ENCODE data around the gene RABGGTA. TPM values are rescaled to one million over a fixed set of nuclear protein-coding genes. Genes with fewer than 3 reads are reported as not detected.

RABGGTA gene
- total RNA-seq, 2 experiments from 2014 or later, result 24.3 to 27.3 TPM

GRCh38 chr14:24291446-24292117 is 20.2 kb upstream of the RABGGTA start:
- H3K9me3 ChIP-seq (ENCODE audit: low read length), result no peaks in the 10 kb centered on the region
- H3K4me3 ChIP-seq (ENCODE audit: low read depth, low read length, poor library complexity, severe bottlenecking), result no peak overlapping the region
- ChIA-PET POLR2A (no interaction called here), CTCF (ENCODE audit: unreplicated experiment) (interaction anchor here (1.2 kb wide), 1 partner anchor 12 kb away, joined by 5 read pairs; no protein-coding TSS in a partner anchor)
- TF ChIP-seq EZH2phosphoT487 (IDR thresholded peaks at IDR 0.05; ENCODE audit: borderline replicate concordance, low read depth, low read length), result no peak
- TF ChIP-seq CTCF (conservative IDR thresholded peaks at IDR 0.05; ENCODE audit: low read length), result no peak
- H3K36me3 ChIP-seq (ENCODE audit: insufficient read depth, low read length), result peaks cover 34% of the 10 kb centered on the region
- no peak overlapping the region for H2AFZ ChIP-seq (ENCODE audit: low read length)
- intact Hi-C loops (cut with micrococcal nuclease; ENCODE audit: unreplicated experiment), result no loop called here
- H3K79me2 ChIP-seq (ENCODE audit: insufficient read depth, low read depth, low read length), result no peaks in the 10 kb centered on the region
- H3K9me2 ChIP-seq (ENCODE audit: insufficient read depth, low read length), result no peaks in the 10 kb centered on the region
- H3K27ac ChIP-seq (ENCODE audit: low read depth, low read length, poor library complexity, severe bottlenecking), result no peak overlapping the region
- no peak overlapping the region for H3K4me2 ChIP-seq (ENCODE audit: low read length)
- H4K20me1 ChIP-seq (ENCODE audit: insufficient read depth, low read length), result no peaks in the 10 kb centered on the region
- H3K4me1 ChIP-seq (ENCODE audit: insufficient read depth, low read length, poor library complexity, severe bottlenecking), result no peaks in the 10 kb centered on the region
- DNase-seq (ENCODE audit: low spot score), result no peak
- no TSS peak for BruUV-seq (replicated peaks)

- no peaks in the 10 kb centered on the region for H3K79me2 ChIP-seq (ENCODE audit: insufficient read depth, low read depth, low read length)
- TF ChIP-seq EZH2phosphoT487 (IDR thresholded peaks at IDR 0.05; ENCODE audit: borderline replicate concordance, low read depth, low read length) (no peak), CTCF (conservative IDR thresholded peaks at IDR 0.05; ENCODE audit: low read length) (no peak)
- no peak overlapping the region for H3K27ac ChIP-seq (ENCODE audit: low read depth, low read length, poor library complexity, severe bottlenecking)
- H3K4me1 ChIP-seq (ENCODE audit: insufficient read depth, low read length, poor library complexity, severe bottlenecking), result no peaks in the 10 kb centered on the region
- no peaks in the 10 kb centered on the region for H3K9me3 ChIP-seq (ENCODE audit: low read length)
- no peaks in the 10 kb centered on the region for H3K9me2 ChIP-seq (ENCODE audit: insufficient read depth, low read length)
- CTCF ChIA-PET (ENCODE audit: unreplicated experiment), result interaction anchor here (0.9 kb wide), 1 partner anchor 15 kb away, joined by 3 read pairs; no protein-coding TSS in a partner anchor
- H4K20me1 ChIP-seq (ENCODE audit: insufficient read depth, low read length), result no peaks in the 10 kb centered on the region
- H3K36me3 ChIP-seq (ENCODE audit: insufficient read depth, low read length), result peaks cover 28% of the 10 kb centered on the region
- H3K4me3 ChIP-seq (ENCODE audit: low read depth, low read length, poor library complexity, severe bottlenecking), result no peak overlapping the region
- no peak overlapping the region for H3K4me2 ChIP-seq (ENCODE audit: low read length)
- BruUV-seq (replicated peaks), result no TSS peak
- DNase-seq (ENCODE audit: low spot score), result no peak
- intact Hi-C loops (cut with micrococcal nuclease; ENCODE audit: unreplicated experiment), result no loop called here
- POLR2A ChIA-PET, result interaction anchor here (0.9 kb wide), 1 partner anchor 44 kb away, joined by 4 read pairs; no protein-coding TSS in a partner anchor
- H2AFZ ChIP-seq (ENCODE audit: low read length), result no peak overlapping the region
Observed at GRCh38 chr14:24290746-24291145, 19.3 kb upstream of the RABGGTA start.

- no peaks in the 10 kb centered on the region for H3K4me1 ChIP-seq (ENCODE audit: insufficient read depth, low read length, poor library complexity, severe bottlenecking)
- no peaks in the 10 kb centered on the region for H3K9me2 ChIP-seq (ENCODE audit: insufficient read depth, low read length)
- H3K79me2 ChIP-seq (ENCODE audit: insufficient read depth, low read depth, low read length), result no peaks in the 10 kb centered on the region
- no peaks in the 10 kb centered on the region for H4K20me1 ChIP-seq (ENCODE audit: insufficient read depth, low read length)
- intact Hi-C loops (cut with micrococcal nuclease; ENCODE audit: unreplicated experiment), result no loop called here
- no peak overlapping the region for H3K4me2 ChIP-seq (ENCODE audit: low read length)
- peaks cover 20% of the 10 kb centered on the region for H3K36me3 ChIP-seq (ENCODE audit: insufficient read depth, low read length)
- ChIA-PET CTCF (ENCODE audit: unreplicated experiment) (interaction anchor here (0.9 kb wide), 1 partner anchor 14 kb away, joined by 3 read pairs; no protein-coding TSS in a partner anchor), POLR2A (interaction anchor here (0.9 kb wide), 1 partner anchor 43 kb away, joined by 4 read pairs; no protein-coding TSS in a partner anchor)
- TF ChIP-seq EZH2phosphoT487 (IDR thresholded peaks at IDR 0.05; ENCODE audit: borderline replicate concordance, low read depth, low read length) (no peak), CTCF (conservative IDR thresholded peaks at IDR 0.05; ENCODE audit: low read length) (no peak)
- no peak overlapping the region for H3K4me3 ChIP-seq (ENCODE audit: low read depth, low read length, poor library complexity, severe bottlenecking)
- H3K9me3 ChIP-seq (ENCODE audit: low read length), result no peaks in the 10 kb centered on the region
- H2AFZ ChIP-seq (ENCODE audit: low read length), result no peak overlapping the region
- DNase-seq (ENCODE audit: low spot score), result no peak
- no TSS peak for BruUV-seq (replicated peaks)
- no peak overlapping the region for H3K27ac ChIP-seq (ENCODE audit: low read depth, low read length, poor library complexity, severe bottlenecking)
Observed at GRCh38 chr14:24289649-24290280, 18.4 kb upstream of the RABGGTA start.

Data from OCI-LY7 (cell line).